Measurements from ENCODE around the gene CEACAM6.
"Not testable (repeated sequence)": the region's sequence is repeated elsewhere in the genome, so short reads cannot be mapped to it uniquely, and the experiment has no call there.

CEACAM6 gene

GRCh38 chr19:41746593-41747227, 8.6 kb upstream of the CEACAM6 start:
- no peak overlapping the region for H3K4me3 ChIP-seq (ENCODE audit: low read depth, low read length)
- peak; percentile 61 for DNase-seq (ENCODE audit: low read depth)
- TF ChIP-seq, protein P1, sequence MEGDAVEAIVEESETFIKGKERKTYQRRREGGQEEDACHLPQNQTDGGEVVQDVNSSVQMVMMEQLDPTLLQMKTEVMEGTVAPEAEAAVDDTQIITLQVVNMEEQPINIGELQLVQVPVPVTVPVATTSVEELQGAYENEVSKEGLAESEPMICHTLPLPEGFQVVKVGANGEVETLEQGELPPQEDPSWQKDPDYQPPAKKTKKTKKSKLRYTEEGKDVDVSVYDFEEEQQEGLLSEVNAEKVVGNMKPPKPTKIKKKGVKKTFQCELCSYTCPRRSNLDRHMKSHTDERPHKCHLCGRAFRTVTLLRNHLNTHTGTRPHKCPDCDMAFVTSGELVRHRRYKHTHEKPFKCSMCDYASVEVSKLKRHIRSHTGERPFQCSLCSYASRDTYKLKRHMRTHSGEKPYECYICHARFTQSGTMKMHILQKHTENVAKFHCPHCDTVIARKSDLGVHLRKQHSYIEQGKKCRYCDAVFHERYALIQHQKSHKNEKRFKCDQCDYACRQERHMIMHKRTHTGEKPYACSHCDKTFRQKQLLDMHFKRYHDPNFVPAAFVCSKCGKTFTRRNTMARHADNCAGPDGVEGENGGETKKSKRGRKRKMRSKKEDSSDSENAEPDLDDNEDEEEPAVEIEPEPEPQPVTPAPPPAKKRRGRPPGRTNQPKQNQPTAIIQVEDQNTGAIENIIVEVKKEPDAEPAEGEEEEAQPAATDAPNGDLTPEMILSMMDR (IDR thresholded peaks at IDR 0.05; ENCODE audit: insufficient read depth, low read depth, low read length, missing control alignments), result peak; percentile 46

DNA sequence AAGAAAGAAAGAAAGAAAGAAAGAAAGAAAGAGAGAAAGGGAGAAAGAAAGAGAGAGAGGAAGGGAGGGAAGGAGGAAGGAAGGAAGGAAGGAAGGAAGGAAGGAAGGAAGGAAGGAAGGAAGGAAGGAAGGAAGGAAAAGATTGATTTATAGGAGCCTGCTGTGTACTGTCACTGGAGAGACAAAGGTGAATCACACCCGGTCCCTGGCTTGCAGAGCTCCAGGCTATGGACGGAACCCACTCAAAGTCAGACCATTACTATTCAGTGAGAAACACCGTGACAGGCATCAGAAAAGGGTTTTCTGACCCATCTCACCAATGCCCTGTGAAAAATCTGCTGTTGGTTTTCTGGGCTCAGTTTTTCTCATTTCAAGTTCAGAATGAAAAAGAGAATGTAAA, 7.3 kb upstream of the CEACAM6 start:
- H3K4me3 ChIP-seq (ENCODE audit: low read depth, low read length), result no peak overlapping the region
- no peak for DNase-seq (ENCODE audit: low read depth)
- TF ChIP-seq, protein P1 (IDR thresholded peaks at IDR 0.05; ENCODE audit: insufficient read depth, low read depth, low read length, missing control alignments), result no peak

- not testable (repeated sequence) for DNase-seq (ENCODE audit: low read depth); H3K4me3 ChIP-seq (ENCODE audit: low read depth, low read length)
Measured at GRCh38 chr19:41750248-41751134, 4.8 kb upstream of the CEACAM6 start.

DNA sequence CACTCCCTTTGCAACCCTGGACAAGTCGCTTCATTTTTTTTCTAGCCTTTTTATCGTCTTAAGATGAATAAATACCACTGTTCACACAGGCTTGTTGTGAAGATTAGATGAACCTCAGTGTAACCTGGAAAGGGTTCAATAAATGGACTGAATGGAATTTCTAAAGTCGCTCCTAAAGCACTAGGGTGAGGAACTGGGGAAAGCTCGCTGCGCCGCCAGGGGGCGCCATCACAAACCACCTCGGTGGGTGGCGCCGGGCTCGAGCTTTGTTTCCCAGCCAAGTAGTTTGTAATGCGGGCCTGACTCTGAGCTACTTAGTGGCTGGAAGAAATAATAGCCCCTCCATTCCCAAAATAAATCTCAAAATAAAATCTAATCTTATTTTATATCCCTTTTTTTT, 2.2 kb upstream of the CEACAM6 start:
- TF ChIP-seq, protein P1 (IDR thresholded peaks at IDR 0.05; ENCODE audit: insufficient read depth, low read depth, low read length, missing control alignments), result peak; percentile 84
- H3K4me3 ChIP-seq (ENCODE audit: low read depth, low read length), result no peak overlapping the region
- peak; percentile 61 for DNase-seq (ENCODE audit: low read depth)

GRCh38 chr19:41753936-41754529, 1.3 kb upstream of the CEACAM6 start:
- TF ChIP-seq, protein P1 (IDR thresholded peaks at IDR 0.05; ENCODE audit: insufficient read depth, low read depth, low read length, missing control alignments), result peak; percentile 77
- H3K4me3 ChIP-seq (ENCODE audit: low read depth, low read length), result no peak overlapping the region
- peak; percentile 56 for DNase-seq (ENCODE audit: low read depth)

DNA sequence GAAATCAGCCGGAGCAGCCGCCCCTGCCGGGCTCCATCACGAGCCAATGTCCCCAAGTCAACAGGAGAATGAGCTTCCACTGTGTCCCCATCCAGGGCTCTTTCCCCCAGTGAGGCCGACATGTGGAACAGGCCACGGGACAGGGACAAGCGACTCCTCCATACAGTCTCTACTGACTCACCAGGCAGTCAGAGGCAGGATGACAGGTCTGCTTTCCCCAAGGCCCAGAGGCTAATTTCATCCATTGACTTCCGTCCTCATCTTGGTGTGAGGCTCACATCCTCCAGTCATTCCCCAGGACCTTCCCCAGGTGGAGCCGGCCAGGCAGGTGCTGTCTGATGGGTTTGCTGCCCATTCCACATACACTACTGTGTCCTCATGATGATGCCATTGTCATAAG, 3.5 kb downstream of the CEACAM6 start:
- no peak overlapping the region for H3K4me3 ChIP-seq (ENCODE audit: low read depth, low read length)
- DNase-seq (ENCODE audit: low read depth), result no peak
- TF ChIP-seq, protein P1 (IDR thresholded peaks at IDR 0.05; ENCODE audit: insufficient read depth, low read depth, low read length, missing control alignments), result no peak

- TF ChIP-seq, protein P1 (IDR thresholded peaks at IDR 0.05; ENCODE audit: insufficient read depth, low read depth, low read length, missing control alignments), result no peak
- DNase-seq (ENCODE audit: low read depth), result no peak
- H3K4me3 ChIP-seq (ENCODE audit: low read depth, low read length), result no peak overlapping the region
Measured at GRCh38 chr19:41767115-41767514, 11.8 kb downstream of the CEACAM6 start.

GRCh38 chr19:41768105-41768504, 12.8 kb downstream of the CEACAM6 start:
- not testable (repeated sequence) for DNase-seq (ENCODE audit: low read depth)

More at GRCh38 chr19:41768105-41768504, 12.8 kb downstream of the CEACAM6 start:
- not testable (repeated sequence) for H3K4me3 ChIP-seq (ENCODE audit: low read depth, low read length)
